K562 (cell line): ENCODE measurements around the gene AGO3. TPM values are rescaled to one million over a fixed set of nuclear protein-coding genes. Genes with fewer than 3 reads are reported as not detected.
A peak's percentile ranks its signal among the peaks of the same experiment; 100 is the strongest.

Experiments used
- CCNT2 ChIP-seq: IDR thresholded peaks from 2 replicates; pipeline ENCODE4 v1.6.1; 2011; ENCODE audit warnings: borderline replicate concordance, low read depth, mild to moderate bottlenecking, moderate library complexity, mixed read lengths, low read length; ENCODE audit not compliant: insufficient read length; ENCODE audit errors: extremely low read depth
- EGR1 ChIP-seq: fragments of 450-650 bp; conservative IDR thresholded peaks from 2 replicates; pipeline ENCODE4 v1.6.1; 2017; ENCODE audit warnings: mild to moderate bottlenecking
- FOSL1 ChIP-seq: fragments of 200-800 bp; sonication (Bioruptor generic); conservative IDR thresholded peaks from 2 replicates; pipeline ENCODE4 v1.6.1; 2016; ENCODE audit warnings: missing genetic modification characterization, missing compliant biosample characterization
- GABPB1 ChIP-seq: sonication (generic); formaldehyde crosslinking; IDR thresholded peaks from 2 replicates; pipeline ENCODE4 v1.8.0; 2022; ENCODE audit warnings: mild to moderate bottlenecking, missing genetic modification reagents
- HDAC3 ChIP-seq: fragments of 450-650 bp; IDR thresholded peaks from 2 replicates; pipeline ENCODE4 v1.6.1; 2018; ENCODE audit warnings: borderline replicate concordance, mild to moderate bottlenecking, moderate library complexity; ENCODE audit not compliant: partially characterized antibody
- HLTF ChIP-seq: fragments of 450-650 bp; IDR thresholded peaks from 2 replicates; pipeline ENCODE4 v1.6.1; 2016
- IRF1 ChIP-seq: sonication (generic); formaldehyde crosslinking; IDR thresholded peaks from 2 replicates; pipeline ENCODE4 v1.8.0; 2022; ENCODE audit warnings: missing genetic modification reagents, mild to moderate bottlenecking, borderline replicate concordance
- MAFF ChIP-seq: IDR thresholded peaks from 2 replicates; pipeline ENCODE4 v1.6.1; 2012; ENCODE audit warnings: low read length, improper control_type of control experiment
- MYBL2 ChIP-seq, 2 experiments: fragments of 450-650 bp in 1 of 2; sonication (generic) in 1 of 2; formaldehyde crosslinking in 1 of 2; IDR thresholded peaks; 2 replicates each; pipeline versions ENCODE4 v1.6.1 to v1.8.1; 2017 to 2022; ENCODE audit warnings: borderline replicate concordance in 1 of 2, inconsistent platforms in 1 of 2, low read depth in 1 of 2, mild to moderate bottlenecking in 1 of 2, missing genetic modification reagents in 1 of 2, moderate library complexity in 1 of 2
- NR2F6 ChIP-seq: fragments of 450-650 bp; formaldehyde crosslinking; IDR thresholded peaks from 2 replicates; pipeline ENCODE4 v1.4.0; 2020; ENCODE audit warnings: mild to moderate bottlenecking
- PATZ1 ChIP-seq: fragments of 250-450 bp; sonication (Bioruptor Pico); IDR thresholded peaks from 2 replicates; pipeline ENCODE4 v1.5.0; 2020; ENCODE audit warnings: mild to moderate bottlenecking, borderline replicate concordance
- PTTG1 ChIP-seq: fragments of 450-650 bp; IDR thresholded peaks from 2 replicates; pipeline ENCODE4 v1.6.1; 2016; ENCODE audit warnings: low read depth, mild to moderate bottlenecking, missing genetic modification characterization, missing compliant biosample characterization
- ZZZ3 ChIP-seq: fragments of 450-650 bp; IDR thresholded peaks from 2 replicates; pipeline ENCODE4 v1.6.1; 2016; ENCODE audit warnings: antibody characterized with exemption, mild to moderate bottlenecking, moderate library complexity
- polyA plus RNA-seq, 8 experiments: library from polyadenylated mRNA; depleted of rRNA in 4 of 8; stranded (reverse) in 5 of 8; unstranded in 3 of 8; fragments of >200 nt; fragmentation: Nextera tagmentation in 2 of 8; fragmentation: Illumina TruSeq in 1 of 8; extraction: Ambion mirVana in 2 of 8; extraction: Trizol in 1 of 8; gene quantifications; 2 replicates each; pipeline versions ENCODE4 v1.2.1 to v1.2.3, GENCODE V29; 2011 to 2014; ENCODE audit warnings: inconsistent platforms in 1 of 8, missing spikeins in 1 of 8
- total RNA-seq, 7 experiments: library from RNA; depleted of rRNA in 6 of 7; stranded (reverse); fragments of >200 nt in 6 of 7; fragmentation: Illumina TruSeq in 2 of 7; extraction: Trizol in 2 of 7; gene quantifications; 2 replicates each; pipeline versions ENCODE4 v1.2.1 to v1.2.3, GENCODE V29; 2011 to 2021; ENCODE audit warnings: low replicate concordance in 1 of 7
- TF ChIP-seq, protein P1 (sequence below): sonication (generic); formaldehyde crosslinking; IDR thresholded peaks from 2 replicates; pipeline ENCODE4 v1.8.0; 2022; ENCODE audit warnings: mild to moderate bottlenecking, missing genetic modification reagents
- TF ChIP-seq, protein P2 (sequence below): fragments of 450-650 bp; IDR thresholded peaks from 2 replicates; pipeline ENCODE4 v1.7.1; 2018; ENCODE audit warnings: mild to moderate bottlenecking, low read depth; ENCODE audit not compliant: partially characterized antibody
- TF ChIP-seq, protein P3 (sequence below), 2 experiments: fragments of 450-650 bp in 1 of 2; IDR thresholded peaks; 2 replicates each; pipeline ENCODE4 v1.6.1; 2011 to 2017; ENCODE audit warnings: low read depth in 2 of 2, antibody characterized with exemption in 1 of 2, borderline replicate concordance in 1 of 2, low read length in 1 of 2, mild to moderate bottlenecking in 1 of 2, mixed read lengths in 1 of 2; ENCODE audit not compliant: control insufficient read depth in 1 of 2

Gene AGO3
- total and polyA plus RNA-seq, 9 of the 15 experiments (the other 6 are each of a cell fraction or from before 2014, with no cell fraction given): 4.5 to 41.5 (median 22.7) TPM

- TF ChIP-seq PATZ1 (CRISPR knock-in tag): no peak
- TF ChIP-seq EGR1: peak; percentile 62
- no peak for TF ChIP-seq PTTG1 (tag)
- TF ChIP-seq, protein P1, sequence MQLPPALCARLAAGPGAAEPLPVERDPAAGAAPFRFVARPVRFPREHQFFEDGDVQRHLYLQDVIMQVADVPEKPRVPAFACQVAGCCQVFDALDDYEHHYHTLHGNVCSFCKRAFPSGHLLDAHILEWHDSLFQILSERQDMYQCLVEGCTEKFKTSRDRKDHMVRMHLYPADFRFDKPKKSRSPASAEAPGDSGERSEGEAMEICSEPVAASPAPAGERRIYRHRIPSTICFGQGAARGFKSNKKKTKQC (CRISPR knock-in tag): peak; percentile 94
- no peak for TF ChIP-seq HDAC3
- TF ChIP-seq, protein P2, sequence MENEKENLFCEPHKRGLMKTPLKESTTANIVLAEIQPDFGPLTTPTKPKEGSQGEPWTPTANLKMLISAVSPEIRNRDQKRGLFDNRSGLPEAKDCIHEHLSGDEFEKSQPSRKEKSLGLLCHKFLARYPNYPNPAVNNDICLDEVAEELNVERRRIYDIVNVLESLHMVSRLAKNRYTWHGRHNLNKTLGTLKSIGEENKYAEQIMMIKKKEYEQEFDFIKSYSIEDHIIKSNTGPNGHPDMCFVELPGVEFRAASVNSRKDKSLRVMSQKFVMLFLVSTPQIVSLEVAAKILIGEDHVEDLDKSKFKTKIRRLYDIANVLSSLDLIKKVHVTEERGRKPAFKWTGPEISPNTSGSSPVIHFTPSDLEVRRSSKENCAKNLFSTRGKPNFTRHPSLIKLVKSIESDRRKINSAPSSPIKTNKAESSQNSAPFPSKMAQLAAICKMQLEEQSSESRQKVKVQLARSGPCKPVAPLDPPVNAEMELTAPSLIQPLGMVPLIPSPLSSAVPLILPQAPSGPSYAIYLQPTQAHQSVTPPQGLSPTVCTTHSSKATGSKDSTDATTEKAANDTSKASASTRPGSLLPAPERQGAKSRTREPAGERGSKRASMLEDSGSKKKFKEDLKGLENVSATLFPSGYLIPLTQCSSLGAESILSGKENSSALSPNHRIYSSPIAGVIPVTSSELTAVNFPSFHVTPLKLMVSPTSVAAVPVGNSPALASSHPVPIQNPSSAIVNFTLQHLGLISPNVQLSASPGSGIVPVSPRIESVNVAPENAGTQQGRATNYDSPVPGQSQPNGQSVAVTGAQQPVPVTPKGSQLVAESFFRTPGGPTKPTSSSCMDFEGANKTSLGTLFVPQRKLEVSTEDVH: peak; percentile 96
- peak; percentile 38; the same call in 1 of the 2 replicates for TF ChIP-seq NR2F6
- TF ChIP-seq, protein P3, sequence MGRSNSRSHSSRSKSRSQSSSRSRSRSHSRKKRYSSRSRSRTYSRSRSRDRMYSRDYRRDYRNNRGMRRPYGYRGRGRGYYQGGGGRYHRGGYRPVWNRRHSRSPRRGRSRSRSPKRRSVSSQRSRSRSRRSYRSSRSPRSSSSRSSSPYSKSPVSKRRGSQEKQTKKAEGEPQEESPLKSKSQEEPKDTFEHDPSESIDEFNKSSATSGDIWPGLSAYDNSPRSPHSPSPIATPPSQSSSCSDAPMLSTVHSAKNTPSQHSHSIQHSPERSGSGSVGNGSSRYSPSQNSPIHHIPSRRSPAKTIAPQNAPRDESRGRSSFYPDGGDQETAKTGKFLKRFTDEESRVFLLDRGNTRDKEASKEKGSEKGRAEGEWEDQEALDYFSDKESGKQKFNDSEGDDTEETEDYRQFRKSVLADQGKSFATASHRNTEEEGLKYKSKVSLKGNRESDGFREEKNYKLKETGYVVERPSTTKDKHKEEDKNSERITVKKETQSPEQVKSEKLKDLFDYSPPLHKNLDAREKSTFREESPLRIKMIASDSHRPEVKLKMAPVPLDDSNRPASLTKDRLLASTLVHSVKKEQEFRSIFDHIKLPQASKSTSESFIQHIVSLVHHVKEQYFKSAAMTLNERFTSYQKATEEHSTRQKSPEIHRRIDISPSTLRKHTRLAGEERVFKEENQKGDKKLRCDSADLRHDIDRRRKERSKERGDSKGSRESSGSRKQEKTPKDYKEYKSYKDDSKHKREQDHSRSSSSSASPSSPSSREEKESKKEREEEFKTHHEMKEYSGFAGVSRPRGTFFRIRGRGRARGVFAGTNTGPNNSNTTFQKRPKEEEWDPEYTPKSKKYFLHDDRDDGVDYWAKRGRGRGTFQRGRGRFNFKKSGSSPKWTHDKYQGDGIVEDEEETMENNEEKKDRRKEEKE (IDR thresholded peaks at IDR 0.05; ENCODE audit: borderline replicate concordance in 1 of 2, control insufficient read depth in 1 of 2, low read depth in 2 of 2, low read length in 1 of 2): peak in 1 of 2 experiments; percentile 78; a peak in 1 of 4 replicates
- TF ChIP-seq HLTF: 0 out of 2 replicates have a peak, but pooled peaks have one; percentile 37
- TF ChIP-seq FOSL1: 0 out of 2 replicates have a peak, but pooled peaks have one; percentile 37
- TF ChIP-seq MYBL2 (IDR thresholded peaks at IDR 0.05; ENCODE audit: low read depth): no peak
- TF ChIP-seq MYBL2 (CRISPR knock-in tag; IDR thresholded peaks at IDR 0.05; ENCODE audit: borderline replicate concordance): no peak
- no peak for TF ChIP-seq IRF1 (CRISPR knock-in tag)
- no peak for TF ChIP-seq MAFF
- TF ChIP-seq GABPB1 (CRISPR knock-in tag): peak; percentile 99
- TF ChIP-seq ZZZ3: no peak
- peak; percentile 97 for TF ChIP-seq CCNT2
Measured at GRCh38 chr1:36088577-36089392, 157.9 kb downstream of the AGO3 start, which contains the start of gene ADPRS (continued).
